Stimulated activated CD8-positive, alpha-beta memory T cell treated with anti-CD3 and anti-CD28 coated beads, Interleukin-12 subunit alpha, Interleukin-12 subunit beta, amount 100 ng/mL, for 1 hour (primary cell): ENCODE results near the gene ERCC1.
"Not testable (repeated sequence)": the region's sequence is repeated elsewhere in the genome, so short reads cannot be mapped to it uniquely, and the experiment has no call there.

ENCODE experiments used
- DNase-seq: peaks from one replicate; pipeline ENCODE4 v3.0.0-alpha.2; 2020; ENCODE audit warnings: low read depth

The ERCC1 gene

GRCh38 chr19:45455707-45456499, 32.2 kb upstream of the ERCC1 start:
- DNase-seq, result peak; percentile 53

DNA sequence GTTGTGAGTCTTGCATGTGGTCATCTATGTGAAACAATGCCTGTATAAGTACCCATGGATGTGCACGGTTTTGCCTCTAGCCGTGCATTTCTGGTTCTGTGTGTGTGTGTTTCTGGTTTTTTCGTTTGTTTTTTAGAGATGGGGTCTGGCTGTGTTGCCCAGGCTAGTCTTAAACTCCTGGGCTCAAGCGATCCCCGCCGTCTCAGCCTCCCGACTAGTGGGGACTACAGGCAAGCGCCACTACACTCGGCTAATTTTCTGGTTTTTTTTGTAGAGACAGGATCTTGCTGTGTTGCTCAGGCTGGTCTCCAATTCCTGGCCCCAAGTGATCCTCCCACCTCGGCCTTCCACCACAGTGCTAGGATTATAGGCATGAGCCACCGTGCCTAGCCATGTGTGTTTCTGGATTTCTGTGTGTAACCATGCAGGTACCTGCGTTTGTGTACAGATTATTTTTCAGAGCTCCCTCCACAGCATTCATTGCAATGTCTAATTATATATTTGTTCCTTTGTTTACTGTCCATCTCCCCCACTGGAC, 28.2 kb upstream of the ERCC1 start:
- DNase-seq, result no peak

DNA sequence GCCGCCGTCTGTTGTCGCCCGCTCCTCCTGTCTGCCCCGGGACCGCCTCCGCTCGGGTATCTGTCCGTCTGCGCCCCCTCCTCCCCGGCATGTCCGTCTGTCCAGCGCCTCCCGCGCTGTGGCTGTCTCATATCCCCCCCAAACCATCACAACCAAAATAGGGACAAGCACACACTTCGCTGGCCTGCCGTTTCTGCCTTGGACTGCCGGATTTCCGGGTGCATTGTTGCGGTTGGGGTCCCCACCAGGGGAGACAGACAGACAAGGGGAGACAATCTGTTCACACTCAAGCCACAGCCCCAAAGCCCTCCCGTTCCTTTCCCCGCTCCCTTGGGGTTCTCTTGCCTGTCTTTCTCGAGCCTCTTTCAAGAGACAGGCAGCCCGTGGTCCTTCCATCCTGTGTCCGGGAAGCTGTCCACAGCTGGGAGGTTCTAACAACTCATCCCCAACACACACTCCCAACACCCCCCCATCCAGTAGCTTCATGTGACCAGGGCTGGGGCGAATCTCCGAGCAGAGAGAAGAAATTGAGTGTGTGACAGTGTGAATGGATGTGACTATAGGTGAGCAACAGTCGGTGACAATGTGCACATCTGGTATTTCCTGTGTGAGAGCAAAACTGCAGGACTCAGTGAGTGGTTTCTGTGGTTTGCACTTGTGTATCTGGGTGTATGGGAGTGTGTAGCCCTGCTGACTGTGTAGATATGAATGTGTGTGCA, 27.6 kb upstream of the ERCC1 start:
- no peak for DNase-seq

DNA sequence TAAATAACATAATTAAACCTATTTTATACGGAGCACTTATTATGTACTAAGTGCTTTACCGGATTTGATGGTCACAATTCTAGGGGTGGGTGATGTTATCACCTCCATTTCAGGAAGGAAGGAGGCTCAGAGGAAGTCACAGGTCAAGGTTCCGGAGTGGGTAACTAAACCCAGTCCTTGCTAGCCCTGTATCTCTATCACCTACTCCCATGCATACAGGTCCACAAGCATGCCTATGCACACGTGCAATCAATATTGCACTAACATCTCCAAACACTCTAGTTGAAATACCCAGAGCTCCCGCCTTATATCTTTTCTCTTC, 26.3 kb upstream of the ERCC1 start:
- DNase-seq, result no peak

GRCh38 chr19:45448887-45449299, 25.2 kb upstream of the ERCC1 start:
- no peak for DNase-seq

DNA sequence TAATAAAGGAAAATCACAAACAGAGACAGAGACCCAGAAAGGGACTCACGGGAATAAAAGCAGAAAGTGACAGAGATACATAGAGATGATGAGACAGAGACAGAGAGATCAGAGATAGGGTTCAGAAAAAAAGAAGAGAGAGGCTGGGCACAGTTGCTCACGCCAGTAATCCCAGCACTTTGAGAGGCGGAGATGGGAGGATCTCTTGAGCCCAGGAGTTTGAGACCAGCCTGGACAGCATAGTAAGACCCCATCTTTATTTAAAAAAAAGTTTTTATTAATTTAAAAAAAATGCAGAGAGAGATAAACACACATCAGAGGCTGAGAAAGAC, 24.7 kb upstream of the ERCC1 start:
- DNase-seq, result no peak

DNA sequence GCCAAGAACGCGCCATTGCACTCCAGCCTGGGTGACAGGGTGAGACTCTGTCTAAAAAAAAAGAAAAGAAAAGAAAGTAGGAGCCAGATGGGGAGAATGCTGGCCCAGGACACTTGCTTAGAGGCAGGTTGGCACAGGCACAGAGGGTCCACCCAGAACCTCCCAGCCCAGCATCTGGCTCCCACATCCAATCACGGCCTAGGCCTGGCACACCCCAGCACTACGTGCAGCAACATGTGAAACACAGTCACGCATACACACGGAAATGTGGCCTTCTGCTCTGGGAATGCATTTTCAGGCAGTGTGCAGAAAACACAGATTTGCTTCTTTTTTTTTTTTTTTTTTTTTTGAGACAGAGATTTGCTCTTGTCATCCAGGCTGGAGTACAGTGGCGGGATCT, 23.2 kb upstream of the ERCC1 start:
- no peak for DNase-seq

GRCh38 chr19:45446295-45446694, 22.6 kb upstream of the ERCC1 start:
- no peak for DNase-seq

DNA sequence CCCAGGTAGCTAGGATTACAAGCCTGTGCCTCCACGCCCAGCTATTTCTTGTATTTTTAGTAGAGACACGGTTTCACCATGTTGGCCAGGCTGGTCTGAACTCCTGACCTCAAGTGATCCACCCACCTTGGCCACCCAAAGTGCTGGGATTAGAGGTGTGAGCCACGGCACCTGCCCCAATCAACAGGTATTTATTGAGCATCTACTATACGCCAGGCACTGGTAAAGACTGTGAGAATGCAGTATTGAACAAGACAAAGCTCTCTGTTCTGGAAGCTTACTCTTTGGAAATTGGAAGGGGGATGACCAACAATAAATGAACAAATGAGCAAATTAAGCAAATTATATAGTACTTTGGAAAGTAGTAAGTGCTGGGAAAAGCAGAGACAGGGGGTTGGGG, 21.4 kb upstream of the ERCC1 start:
- no peak for DNase-seq

GRCh38 chr19:45444318-45445041, 20.8 kb upstream of the ERCC1 start:
- DNase-seq, result peak; percentile 59

DNA sequence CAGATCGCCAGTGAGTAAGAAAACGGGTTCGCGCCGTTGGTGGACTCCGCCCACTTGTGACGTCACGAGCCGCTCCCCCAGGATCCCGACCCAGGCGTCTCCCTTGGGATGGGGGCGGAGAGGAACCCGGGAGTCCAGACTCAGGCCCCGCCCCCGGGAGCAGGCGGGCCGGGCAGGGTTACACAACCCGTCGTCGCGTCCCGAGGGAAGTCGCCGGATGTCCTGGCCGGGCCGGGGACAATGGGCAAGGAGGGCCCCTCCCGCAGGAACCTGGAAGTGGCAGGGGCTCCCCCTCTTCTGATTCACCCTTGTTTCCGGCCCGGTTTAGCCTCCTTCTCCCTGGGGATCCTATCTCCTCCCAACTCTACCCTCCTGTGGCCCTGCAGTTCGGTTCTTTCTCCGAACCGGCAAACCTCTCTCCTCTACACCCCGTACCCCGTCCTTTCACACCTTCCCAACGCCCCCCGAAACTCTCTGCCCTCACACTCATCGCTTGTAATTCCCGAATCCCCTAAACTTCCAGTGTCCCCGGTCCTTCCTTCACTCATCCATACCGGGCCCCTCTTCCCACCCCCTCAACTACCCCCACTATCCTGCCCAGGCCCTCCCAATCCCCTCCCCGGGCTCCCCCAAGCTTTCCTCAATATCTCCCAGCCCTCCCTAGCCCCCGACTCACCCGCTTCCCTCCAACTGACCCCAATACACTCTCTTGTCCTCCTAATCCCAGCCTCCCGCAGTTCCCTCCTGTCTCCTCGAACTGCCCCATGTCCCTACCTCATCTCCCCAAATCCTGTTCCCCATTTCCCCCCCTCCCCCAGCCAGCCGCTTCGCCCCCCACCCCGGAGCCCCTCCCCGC, 20.0 kb upstream of the ERCC1 start:
- no peak for DNase-seq

DNA sequence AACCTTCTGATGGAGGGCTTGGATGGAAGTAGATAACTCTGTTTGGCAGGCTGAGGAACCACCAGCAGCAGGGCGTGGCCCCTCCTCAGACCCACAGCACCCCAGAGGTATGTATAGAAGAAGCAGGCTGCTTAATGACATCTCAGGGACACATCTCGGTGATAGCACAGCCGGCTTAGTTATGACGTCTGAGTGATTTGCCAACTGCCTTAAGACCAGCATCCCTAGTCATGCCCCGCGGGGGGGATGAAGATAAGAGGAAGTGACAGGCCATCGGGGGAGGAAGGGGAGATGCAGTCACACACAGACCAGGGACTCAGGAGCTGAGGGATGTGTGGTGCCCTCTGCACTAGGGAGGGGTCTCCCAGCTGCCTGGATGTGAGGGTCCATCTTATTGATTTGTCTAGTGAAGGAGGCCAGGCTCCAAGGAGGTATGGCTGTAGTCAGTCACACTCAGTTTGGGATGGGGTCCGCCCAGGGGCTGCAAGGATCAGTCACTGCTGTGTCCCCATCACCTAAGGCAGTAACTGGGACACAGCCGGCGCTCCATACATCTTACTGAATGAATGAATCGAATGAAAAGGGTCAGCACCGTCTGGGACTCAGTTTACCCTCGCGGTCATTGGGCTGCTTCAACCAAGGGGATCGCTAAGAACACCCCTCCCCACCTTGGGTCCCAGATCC, 19.2 kb upstream of the ERCC1 start:
- no peak for DNase-seq

GRCh38 chr19:45442408-45442777, 18.7 kb upstream of the ERCC1 start:
- DNase-seq, result no peak

DNA sequence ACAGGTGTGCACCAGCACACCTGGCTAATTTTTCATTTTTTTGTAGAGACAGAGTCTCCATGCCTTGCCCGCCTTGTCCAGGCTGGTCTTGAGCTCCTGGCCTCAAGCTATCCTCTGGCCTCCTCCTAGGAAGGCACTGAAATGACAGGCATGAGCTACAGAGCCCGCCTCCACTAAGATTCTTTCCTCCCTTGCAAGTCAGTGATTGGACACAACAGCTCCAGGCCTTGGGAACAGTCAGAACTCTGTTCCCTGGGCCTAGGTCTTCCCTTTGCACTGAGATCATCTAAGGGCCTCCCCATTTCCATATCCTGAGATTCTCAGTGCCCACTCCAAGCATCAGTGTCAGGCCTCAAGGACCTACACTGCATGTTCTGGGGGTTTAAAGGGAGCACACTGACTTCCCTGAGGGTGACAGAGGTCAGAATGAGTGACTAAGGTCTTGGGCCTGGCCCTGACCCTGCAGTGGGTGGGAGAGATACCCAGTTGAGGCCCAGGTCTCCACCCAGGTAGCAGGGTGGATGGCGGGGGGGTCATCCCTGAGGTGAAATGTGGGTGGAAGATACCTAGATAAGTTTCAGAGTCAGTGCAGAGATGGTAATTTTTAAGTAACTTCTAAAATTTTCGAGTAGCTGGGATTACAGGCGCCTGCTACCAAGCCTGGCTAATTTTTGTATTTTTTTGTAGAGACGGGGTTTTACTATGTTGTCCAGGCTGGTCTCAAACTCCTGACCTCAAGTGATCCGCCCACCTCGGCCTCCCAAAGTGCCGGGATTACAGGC, 17.3 kb upstream of the ERCC1 start:
- no peak for DNase-seq

- no peak for DNase-seq
Measured at GRCh38 chr19:45440259-45440638, 16.5 kb upstream of the ERCC1 start.

GRCh38 chr19:45439569-45440258, 16.0 kb upstream of the ERCC1 start:
- DNase-seq, result peak; percentile 79

DNA sequence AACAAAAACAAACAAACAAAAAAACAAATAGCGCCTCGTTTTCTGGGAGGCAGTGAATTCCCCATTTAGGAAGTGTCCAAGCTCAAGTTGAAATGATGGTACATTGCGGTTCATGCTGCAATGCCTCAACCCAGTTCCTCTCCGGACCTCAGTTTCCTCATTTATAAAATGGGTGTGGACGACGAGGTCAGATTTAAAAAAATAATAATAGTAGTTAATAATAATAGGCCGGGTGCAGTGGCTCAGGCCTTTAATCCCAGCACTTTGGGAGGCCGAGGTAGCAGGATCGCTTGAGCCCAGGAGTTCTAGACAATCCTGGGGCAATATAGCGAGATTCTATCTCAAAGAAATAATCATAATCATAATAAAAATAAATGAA, 15.5 kb upstream of the ERCC1 start:
- DNase-seq, result no peak

DNA sequence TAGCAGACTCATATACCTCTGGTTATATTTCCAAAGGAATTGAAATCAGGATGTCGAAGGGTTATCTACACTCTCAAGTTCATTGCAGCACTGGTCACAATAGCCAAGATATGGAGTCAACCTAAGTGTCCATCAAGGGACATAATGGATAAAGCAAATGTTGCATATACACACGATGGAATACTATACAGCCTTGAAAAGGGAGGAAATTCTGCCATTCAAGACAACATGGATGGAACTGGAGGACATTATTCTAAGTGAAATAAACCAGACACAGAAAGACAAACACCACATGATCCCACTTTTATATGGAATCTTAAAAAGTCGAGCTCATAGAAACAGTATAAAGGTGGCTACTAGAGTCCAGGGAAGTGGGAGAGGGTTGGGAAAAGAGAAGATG, 13.6 kb upstream of the ERCC1 start:
- DNase-seq, result no peak

DNA sequence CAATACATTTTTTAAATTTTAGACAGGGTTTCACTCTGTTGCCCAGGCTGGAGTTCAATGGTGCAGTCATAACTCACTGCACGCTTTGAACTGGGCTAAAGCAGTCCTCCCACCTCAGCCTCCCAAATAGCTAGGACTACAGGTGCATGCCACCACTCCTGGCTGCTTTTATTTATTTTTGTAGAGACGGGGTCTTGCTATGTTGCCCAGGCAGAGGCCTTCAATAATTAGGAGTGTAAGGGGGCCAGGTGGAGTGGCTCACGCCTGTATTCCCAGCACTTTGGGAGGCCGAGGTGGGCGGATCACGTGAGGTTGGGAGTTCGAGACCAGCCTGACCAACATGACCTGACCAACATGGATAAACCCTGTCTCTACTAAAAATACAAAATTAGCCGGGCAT, 8.8 kb upstream of the ERCC1 start:
- DNase-seq, result not testable (repeated sequence)

DNA sequence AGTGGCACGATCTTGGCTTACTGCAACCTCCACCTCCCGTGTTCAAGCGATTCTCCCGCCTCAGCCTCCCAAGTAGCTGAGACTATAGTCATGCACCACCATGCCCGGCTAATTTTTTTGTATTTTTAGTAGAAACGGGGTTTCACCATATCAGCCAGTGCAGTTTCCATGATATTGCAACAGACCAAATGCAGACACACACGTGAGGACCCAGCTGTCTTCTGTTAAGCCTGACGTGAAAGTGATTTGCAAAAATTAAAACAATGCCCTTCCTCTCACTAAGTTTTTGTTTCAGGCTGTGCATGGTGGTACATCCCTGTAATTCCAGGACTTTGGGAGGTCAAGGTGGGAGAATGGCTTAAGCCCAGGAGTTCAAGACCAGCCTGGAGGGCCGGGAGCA, 7.3 kb upstream of the ERCC1 start:
- DNase-seq, result not testable (repeated sequence)
